NCI-H1092 treated with DMSO at 0.1 percent for 48 hours (cell line): ENCODE results near the gene COL4A1.

ENCODE experiments used
- DNase-seq: peaks from one replicate; lab custom pipeline; 2025; lab: John Stamatoyannopoulos, UW

COL4A1 gene

GRCh38 chr13:110193491-110193890 lies 113.5 kb downstream of the COL4A1 start:
- no peak for DNase-seq

GRCh38 chr13:110192472-110192871 lies 114.5 kb downstream of the COL4A1 start:
- DNase-seq, result no peak

- DNase-seq, result no peak
These were observed 119.3 kb downstream of the COL4A1 start for GRCh38 chr13:110187641-110188161.

- DNase-seq, result no peak
These were observed 120.6 kb downstream of the COL4A1 start for GRCh38 chr13:110186231-110186855.

GRCh38 chr13:110185696-110186095 lies 121.3 kb downstream of the COL4A1 start:
- DNase-seq, result no peak

- DNase-seq, result no peak
These were observed 123.0 kb downstream of the COL4A1 start for GRCh38 chr13:110183910-110184309.

- no peak for DNase-seq
These were observed 124.5 kb downstream of the COL4A1 start for GRCh38 chr13:110182461-110182860.

- DNase-seq, result no peak
These were observed 125.0 kb downstream of the COL4A1 start for GRCh38 chr13:110182003-110182402.

GRCh38 chr13:110179857-110180147 lies 127.2 kb downstream of the COL4A1 start:
- DNase-seq, result no peak

- no peak for DNase-seq
These were observed 127.7 kb downstream of the COL4A1 start for GRCh38 chr13:110179116-110179856.

- DNase-seq, result no peak
These were observed 129.2 kb downstream of the COL4A1 start for GRCh38 chr13:110177790-110178189.

- DNase-seq, result no peak
These were observed 130.5 kb downstream of the COL4A1 start for GRCh38 chr13:110176431-110176830.

GRCh38 chr13:110173247-110173818 lies 133.6 kb downstream of the COL4A1 start:
- no peak for DNase-seq

- DNase-seq, result no peak
These were observed 136.1 kb downstream of the COL4A1 start for GRCh38 chr13:110170882-110171281.

- no peak for DNase-seq
These were observed 136.8 kb downstream of the COL4A1 start for GRCh38 chr13:110170020-110170790.

- no peak for DNase-seq
These were observed 137.7 kb downstream of the COL4A1 start for GRCh38 chr13:110168999-110169933.

- DNase-seq, result no peak
These were observed 140.4 kb downstream of the COL4A1 start for GRCh38 chr13:110166598-110166997.

GRCh38 chr13:110164706-110165105 lies 142.3 kb downstream of the COL4A1 start:
- no peak for DNase-seq

- no peak for DNase-seq
These were observed 143.9 kb downstream of the COL4A1 start for GRCh38 chr13:110162866-110163658.

GRCh38 chr13:110162053-110162452 lies 144.9 kb downstream of the COL4A1 start:
- no peak for DNase-seq
